Activated CD4-positive, CD25-positive, alpha-beta regulatory T cell (primary cell): ENCODE data around the gene MTX1.
"Not testable (repeated sequence)": the region's sequence is repeated elsewhere in the genome, so short reads cannot be mapped to it uniquely, and the experiment has no call there.

Experiments
- DNase-seq, 4 experiments: peaks; one replicate each; lab custom pipeline; 2025; lab: John Stamatoyannopoulos, UW

MTX1 gene

DNA sequence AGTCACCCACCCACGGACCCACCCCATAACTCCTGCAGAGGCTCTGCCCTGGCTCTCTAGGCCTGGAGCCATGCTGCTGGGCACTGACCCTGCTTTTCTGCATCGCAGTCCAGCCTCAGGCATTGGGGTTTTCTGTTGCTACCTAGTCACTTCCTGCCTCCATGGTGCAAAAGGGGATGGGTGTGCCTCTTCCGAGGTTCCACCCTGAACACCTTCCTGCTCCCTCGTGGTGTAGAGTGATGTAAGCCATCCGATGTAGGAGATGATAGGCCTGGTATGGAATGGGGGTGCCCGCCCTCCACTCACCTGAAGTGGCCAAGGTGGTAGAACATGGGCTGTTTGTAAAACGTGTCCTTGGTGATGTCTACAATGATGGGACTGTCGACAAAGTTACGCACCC lies 26.9 kb downstream of the MTX1 start:
- DNase-seq, result not testable (repeated sequence)

DNA sequence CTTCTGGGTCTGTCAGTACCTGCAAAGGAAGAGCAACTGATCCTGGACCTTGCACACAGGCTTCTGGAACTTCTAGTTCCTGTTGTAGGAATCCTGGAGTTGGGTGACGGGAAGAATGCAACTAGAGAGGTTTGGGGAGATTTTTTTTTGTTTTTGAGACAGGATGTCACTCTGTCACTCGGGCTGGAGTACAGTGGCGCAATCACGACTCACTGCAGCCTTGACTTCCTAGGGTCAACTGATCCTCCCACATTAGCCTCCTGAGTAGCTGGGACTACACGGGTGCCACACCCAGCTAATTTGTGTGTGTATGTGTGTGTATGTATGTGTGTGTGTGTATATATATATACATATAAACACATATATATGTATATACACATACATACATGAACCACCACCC lies 28.0 kb downstream of the MTX1 start:
- DNase-seq, result no peak

DNA sequence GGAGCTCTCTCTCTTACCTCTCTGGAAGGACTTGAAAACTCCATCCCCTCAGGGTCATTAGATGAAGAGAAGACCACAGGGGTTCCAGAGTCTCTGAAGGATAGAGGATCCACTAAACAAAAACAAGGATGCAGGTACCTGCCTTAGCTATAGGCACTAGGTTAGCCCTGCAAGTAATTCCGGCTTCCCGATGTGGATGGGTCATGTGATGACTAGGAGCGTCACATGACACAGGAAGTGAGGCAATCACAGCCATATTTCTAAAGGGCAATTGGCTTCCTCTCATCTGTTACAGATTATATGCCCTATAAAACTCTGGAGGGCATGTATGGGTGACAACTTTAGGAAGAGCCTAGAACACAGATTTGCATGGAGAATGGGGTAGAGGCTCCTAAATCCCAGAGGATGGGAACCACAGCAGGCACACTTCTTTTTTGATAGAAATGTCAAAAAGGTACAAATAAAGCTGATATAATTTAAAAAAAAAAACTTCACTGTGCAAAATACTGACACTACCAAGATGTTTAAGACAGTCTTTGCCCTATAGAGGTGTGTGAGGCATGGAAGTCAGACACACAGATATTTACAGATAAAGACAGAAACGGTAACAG lies 32.7 kb downstream of the MTX1 start:
- DNase-seq, result peak; percentile 19 to 32 (median 21)

DNA sequence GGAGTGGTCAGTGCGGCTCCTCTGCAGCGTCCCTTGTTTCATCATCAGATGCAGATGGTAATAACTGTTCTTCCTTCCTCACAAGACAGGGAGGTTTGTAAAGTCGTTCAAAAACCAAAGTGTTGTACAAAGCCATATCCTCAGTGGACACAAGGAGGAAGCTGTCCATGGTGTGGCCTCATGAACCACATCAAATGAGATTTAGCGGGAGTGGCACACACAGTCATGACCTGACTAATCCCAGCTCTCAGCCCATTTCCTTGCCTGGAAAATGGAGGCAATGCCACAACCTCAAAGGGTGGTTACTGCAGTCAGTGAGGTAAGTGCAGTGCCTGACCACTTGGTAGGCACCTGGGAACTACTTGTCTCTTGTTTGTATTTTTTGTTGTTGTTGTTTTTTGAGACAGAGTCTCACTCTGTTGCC lies 33.4 kb downstream of the MTX1 start:
- DNase-seq, result no peak

DNA sequence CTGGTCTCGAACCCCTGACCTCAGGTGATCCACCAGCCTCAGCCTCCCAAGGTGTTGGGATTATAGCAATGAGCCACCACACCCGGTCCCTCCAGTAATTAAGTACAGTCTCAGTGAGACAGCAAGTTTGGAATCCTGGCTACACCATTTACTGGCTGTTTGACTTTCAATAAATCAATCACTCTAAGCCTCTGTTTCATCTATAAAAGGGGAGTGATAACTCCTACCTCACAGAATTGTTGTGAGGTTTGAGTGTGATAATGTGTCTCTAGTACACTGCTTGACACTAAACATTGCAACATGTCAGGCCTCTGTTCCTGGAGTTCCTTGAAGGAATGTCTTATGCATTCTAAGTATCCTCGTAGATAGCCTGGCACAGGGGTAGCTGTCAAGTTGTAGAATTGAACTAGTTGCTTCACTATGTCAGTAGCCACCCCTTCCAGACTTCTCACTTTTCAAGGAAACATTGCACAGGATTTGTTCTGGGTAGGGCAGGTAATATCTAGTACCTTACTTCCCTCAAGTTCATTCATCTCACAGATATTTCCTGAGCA lies 34.4 kb downstream of the MTX1 start:
- DNase-seq, result no peak

DNA sequence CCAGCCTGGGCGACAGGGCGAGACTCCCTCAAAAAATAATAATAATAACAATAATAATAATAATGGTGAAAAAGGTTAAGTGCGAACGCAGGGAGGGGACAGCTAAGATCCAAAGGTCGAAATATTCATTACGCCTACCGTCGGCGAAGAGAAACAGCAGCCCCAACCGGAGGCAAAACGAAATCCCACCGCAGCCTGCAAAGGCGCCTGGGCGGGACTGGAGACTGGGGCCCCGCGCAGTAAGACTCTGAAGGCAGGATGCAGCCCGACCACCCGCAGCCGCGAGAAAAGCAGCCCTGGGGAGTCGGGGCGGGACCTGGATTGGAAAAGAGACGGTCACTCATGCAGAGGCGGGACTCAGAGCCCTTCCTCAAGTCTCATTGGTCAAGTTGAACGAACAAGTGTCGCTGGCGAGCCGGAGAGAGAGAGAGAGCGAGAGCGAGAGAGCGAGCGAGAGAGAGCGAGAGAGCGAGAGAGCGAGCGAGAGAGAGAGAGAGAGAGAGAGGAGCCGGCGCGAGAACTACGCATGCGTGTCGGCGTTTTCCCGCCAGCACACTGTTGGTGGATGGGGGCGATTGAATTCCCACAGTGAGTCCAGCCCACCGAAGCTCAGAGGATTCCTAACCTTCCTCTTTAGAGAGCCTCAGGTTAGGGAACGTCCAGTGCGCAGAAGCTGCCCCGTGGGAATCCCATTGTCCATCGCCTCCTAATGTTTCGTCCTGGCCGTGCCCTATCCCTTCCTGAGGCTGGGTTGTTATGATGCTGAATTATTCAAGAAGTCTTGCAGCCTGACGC lies 36.1 kb downstream of the MTX1 start:
- peak; percentile 76 to 86 (median 80) for DNase-seq

DNA sequence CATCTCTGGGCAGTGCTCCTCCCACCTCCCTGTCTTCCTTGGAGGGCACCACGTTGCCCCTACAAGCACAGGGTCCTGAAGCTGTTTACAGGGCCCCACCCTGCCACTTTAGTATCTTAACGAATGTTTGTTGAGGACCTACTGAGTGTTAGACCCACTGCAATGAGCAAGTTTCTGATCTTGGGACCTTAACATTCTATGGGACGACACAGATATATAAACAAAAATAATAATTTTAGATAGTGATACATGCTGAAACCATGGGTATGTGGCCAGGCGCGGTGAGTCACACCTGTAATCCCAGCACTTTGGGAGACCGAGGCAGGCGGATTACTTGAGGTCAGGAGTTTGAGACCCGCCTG lies 36.6 kb downstream of the MTX1 start:
- no peak for DNase-seq

DNA sequence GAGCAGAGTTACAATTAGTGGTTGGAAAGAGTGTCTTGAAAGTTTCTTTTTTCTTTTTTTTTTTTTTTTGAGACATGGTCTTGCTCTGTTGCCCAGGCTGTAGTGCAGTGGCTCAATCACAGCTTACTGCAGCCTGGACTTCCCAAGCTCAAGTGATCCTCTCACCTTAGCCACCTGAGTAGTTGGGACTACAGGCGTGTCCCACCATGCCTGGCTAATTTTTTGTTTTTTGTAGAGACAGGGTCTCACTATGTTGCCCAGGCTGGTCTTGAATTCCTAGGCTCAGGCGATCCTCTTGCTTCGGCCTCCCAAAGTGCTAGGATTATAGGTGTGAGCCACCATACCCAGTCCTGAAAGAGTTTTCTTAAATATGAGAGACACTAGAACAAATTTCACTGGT lies 38.3 kb downstream of the MTX1 start:
- DNase-seq, result not testable (repeated sequence)

DNA sequence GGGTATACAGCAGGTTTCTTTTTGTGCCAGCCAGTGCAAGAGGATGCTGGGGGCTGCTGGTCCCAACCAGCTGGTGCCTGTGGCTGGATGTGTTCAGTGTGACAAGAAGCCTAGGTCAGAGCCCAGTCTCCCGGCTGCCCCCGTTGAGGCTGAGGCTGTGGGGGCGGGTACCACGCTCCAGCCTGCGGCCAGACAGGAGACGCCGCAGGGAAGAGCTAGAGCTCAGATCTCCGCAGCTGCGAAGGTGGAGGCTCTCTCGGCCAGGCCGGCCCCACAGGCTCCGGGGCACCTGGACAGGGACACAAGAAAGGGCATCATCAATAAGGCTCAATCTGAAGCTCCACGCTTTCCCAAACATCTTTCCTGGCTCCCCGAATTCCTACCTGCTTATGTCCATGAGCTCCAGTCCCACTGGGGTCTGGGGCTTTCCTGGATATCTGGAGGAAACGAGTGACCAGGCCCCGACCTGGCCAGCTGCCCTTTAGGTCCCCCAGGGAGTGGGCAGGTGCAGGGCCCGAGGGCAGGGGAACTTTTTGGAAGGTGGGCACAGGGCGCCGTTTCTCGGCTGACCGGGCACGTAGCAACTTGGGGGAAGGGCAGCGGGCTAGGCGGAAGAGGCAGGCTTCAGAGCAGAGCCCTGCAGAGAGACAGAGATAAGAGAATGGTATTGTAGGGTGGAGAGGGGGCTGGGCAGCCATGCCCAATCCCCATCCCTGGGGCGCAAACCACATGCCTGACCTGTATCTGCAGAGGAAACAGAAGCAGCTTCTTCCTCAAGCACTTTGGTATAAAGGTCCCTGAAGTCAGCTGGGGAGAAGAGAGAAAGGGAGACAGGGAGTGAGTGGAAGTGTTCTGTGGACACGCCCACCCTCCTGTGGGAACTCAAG lies 39.4 kb downstream of the MTX1 start:
- no peak for DNase-seq

DNA sequence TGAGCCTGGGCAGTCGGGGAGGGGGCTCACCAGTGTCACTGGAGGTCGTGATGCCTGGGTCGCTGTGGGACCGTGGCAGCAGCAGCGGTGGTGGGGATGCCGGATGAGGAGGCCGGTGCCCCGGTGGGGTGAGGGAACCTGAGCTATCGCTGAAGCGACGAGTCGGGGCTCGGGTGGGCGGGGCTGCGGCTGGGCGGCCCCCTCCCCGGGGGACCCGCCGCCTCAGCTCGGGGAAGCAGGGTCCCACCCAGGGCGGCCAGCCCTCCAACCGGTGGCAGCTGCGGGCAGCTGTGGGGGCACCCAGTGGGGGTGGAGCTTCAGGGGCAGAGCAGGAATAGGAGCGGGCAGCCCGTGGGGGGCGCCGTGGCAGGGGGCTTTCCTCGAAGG lies 41.7 kb downstream of the MTX1 start:
- no peak for DNase-seq

DNA sequence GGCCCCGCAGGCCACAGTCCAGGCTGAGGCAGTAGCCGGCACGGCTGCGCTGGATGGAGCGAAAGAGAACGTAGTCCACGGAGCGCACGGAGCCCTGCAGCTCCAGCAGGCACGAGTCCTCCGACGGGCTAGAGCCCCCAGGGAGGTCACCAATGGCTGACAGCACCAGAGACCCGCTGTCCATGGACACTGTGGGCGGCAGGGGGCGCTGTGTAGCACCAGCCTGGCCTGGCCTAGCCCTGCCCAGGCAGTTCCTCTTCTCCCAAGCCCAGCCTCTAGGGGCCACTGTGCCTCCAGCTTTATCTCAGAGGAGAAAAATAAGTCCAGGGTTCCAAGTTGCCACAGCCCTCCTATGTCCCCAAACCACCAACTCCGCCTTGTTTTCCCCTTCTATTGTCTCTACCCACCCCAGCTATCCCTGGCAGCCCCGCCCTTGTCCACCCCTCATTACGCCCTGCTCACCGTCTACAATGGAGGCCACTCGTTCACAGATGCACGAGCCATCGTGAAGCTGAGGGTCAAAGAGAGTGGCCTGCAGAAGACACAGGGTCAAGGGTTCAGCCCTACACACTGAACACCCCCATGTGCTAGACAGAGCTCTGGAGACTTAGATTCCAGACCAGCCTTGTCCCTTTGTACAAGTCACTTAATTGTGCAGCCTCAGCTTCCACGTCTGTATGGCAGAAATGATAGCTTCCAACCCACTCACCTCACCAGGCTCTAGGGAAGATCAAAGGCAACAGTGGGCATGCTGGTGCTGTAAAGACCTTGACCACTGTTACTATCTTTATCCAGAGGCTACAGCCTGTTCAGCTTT lies 42.3 kb downstream of the MTX1 start:
- peak; percentile 93 to 99 (median 98) for DNase-seq

DNA sequence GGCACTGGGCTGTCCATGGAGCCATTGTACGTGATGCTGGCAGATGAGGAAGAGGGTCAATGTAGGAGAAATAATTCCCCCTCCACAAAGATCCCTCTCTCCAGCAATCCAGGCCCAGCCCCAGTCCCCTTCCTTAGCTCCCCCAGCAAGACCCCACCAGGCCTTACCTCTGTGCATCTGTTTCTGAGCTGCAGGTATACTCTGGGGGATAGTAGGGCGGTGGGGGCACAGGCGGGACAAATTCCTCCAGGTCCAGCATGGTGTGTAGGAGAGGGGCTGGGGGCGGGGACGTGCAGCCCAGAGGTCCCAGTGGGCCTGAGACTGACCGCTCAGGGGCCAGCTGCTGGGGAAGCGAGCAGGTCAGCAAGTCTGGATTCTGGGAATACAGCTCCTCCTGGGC lies 43.1 kb downstream of the MTX1 start:
- no peak for DNase-seq

DNA sequence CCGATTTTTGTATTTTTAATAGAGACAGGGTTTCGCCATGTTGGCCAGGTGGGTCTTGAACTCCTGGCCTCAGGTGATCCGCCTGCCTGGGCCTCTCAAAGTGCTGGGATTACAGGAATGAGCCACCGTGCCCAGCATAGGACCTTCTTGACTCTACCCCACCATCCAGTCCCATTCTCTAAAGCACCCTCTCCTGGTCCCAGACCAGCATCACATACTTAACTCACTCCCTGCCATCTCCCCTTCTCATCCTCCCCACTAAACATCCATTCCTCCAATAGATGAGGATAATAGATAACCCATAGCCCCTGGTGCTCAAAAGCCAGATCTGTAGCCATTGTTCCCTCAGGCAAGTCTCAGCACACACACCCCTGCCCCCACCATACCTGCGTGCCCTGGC lies 44.7 kb downstream of the MTX1 start:
- no peak for DNase-seq

DNA sequence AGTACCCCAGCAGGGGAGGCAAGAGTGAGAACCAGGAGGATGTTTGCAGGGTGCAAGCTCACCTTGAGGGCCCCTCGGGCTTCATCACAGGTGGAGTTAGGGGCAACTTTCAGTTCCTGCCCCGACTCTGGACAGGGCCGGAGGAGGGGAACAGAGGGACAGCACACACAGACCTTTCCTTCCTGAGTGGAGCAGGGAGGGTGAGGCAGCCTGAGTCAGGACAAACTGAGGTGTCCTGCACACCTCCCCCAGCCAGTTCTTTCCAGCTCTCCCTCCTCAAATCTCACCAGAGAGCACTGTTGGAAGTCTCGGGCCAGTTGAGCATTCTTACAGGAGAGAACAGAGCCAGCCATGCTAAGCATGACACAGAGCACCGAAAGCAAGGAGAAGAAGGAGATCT lies 45.3 kb downstream of the MTX1 start:
- no peak for DNase-seq

DNA sequence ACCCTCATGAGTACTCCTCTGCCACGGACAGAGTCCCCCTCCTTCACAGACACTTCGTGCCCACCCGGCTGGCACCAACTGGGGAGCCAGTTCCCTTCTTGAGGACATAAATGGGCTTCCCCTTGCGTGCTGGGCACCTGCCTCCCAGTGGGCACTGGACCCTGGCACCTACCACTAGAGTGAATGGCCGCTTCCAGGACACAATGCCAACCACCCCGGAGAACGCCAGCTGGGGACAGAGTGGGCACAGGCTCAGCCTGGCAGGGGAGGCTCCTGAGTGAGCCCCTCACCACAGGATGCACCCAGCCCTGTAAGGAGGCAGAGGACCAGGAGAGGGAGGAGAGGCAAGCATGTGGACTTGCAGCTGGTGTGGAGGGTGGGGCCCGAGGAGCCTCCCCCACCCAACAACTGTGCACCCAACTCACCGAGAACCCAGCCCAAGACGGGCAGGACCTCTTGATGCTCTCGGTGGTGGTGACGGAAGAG lies 45.8 kb downstream of the MTX1 start:
- DNase-seq, result no peak

DNA sequence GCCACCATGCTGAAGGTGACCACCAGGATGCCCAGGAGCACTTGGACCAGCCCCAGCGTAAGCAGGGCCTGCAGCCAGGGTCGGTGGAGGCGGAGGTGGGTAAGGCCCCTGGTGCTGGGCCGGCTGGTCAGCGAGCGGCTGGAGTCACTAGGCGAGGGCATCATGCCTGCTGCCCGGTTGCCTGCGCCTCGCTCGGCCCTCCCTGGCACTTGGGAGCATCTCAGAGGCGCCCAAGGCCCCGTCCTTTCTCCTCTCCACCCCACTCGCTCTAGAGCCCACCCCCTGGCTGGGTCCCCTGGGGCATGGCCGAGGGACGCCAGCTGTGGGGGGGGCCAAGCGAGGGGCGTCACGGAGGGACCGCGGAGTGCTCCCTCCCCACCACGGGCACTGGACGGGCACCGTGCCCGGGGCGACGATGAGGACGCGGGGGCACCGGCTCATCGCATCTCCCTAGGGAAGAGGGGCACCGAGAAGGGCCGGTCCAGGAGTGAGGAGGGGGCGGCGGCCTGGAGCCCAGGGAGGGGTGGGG lies 46.3 kb downstream of the MTX1 start:
- DNase-seq, result no peak

DNA sequence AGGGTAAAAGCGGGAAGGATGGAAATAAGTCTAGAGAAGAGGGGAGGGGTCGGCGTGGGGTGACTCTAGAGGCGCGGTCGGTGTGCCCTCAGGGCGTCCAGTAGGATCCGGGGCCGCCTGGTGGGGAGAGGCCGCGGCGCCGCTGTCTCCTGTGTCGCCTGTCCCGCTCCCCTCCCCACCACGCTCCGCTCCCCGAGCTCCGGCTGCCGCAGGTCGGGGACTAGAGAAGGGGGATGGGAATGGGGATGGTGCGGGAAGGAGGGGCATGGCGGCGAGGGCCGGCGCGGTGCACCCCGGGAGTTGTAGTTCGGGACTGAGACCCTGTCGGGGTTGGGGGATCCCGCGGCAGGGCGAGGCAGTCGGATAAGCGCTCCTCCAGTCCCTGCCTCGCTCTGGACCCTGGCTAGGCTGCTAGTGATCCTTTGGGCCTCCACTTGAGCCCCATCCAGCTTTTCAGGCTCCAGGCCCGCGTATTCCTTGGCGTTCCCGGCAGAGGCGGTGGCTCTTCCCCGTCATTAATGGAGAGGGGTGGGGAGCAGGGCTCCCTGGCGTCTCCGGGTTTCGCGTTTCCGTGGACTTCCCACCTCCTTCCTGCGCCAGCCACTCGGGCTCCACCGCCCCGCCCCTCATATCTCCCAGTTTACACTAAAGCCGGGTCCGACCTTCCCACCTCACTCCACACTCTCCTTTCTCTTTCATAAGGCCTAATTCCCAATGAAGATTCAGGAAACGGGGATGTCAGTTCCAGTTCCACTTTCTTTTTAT lies 46.9 kb downstream of the MTX1 start, which contains the start of gene ENTREP3:
Gene ENTREP3 (minus strand): TSS at position 241 of the 765 bp plus-strand sequence. CDS start 606 bp downstream, outside the sequence.
- DNase-seq, result peak; percentile 31 to 67 (median 50)

DNA sequence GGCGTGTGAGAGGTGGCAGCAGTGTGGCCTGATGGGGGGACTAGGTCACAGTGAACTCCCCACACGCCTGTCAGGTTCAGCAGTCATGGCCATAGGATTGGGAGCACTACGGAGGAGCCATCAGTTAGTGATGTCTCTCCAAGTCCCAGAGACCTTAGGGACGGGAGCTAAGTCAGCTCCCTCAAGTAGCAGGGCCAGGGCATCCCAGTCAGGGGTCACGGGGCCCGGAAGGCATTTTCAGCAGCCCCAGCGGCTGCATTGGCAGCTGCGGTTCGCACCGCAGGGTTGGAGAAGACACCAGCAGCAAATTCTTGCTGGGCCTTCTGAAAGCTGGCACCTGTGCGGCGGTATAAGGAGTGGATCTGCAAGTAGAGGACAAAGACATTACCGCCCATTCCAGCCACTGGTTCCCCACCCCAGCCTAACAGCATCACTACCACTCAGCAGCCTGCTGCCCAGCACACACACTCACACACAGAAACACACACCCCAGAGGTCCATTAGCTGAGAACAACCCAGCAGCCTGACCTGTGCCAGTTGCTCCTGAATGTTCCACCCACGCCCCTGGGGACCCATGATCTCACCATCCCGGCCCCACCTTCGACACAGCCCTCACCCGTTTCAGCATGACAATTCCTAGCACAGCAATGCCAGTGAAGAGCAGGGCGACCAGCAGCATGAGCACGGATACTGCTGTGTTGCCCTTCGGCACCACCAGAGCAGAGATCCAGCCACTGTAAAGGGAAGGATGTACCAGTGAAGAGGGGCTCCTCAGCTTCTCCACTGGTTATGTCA lies 47.8 kb downstream of the MTX1 start:
- no peak for DNase-seq

DNA sequence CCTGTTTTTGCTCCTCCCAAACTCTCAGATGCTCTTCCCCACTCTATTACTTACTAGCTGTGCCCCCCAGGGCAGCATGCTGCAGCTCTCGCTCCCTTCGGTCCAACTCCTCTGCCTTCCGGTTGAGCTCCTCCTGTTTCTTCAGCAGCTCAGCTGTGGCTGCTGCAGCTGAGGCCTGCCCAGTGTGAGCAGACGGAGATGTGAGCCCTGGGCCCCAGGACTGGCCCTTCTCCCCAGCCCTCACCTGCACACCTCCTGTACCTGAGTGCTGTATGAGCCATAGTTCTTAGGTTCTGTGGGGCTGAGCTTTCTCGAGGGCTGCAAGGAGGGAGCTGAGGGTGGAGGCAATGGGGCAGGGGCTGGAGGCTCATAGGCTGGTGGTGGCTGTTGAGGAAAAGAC lies 51.8 kb downstream of the MTX1 start:
- DNase-seq, result no peak

DNA sequence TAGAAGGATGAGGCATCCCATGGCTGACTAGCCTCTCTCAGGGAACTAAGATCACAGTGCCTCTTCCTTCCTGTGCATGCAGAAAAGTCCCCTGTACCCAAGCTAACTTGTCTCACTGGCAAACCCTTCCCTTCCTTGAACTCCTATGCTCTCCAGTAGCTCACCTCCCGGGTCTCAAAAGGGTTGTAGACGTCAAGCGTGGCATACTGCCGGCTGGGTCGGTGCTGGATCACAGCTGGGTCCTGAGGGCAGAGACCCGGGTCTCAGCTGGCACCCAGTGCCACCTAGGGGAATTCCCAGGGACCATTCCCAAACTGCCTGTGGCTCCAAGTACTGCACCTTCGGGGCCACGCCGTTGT lies 53.0 kb downstream of the MTX1 start:
- no peak for DNase-seq
